Measurements from ENCODE around the gene PPP6C.

PPP6C gene

DNA sequence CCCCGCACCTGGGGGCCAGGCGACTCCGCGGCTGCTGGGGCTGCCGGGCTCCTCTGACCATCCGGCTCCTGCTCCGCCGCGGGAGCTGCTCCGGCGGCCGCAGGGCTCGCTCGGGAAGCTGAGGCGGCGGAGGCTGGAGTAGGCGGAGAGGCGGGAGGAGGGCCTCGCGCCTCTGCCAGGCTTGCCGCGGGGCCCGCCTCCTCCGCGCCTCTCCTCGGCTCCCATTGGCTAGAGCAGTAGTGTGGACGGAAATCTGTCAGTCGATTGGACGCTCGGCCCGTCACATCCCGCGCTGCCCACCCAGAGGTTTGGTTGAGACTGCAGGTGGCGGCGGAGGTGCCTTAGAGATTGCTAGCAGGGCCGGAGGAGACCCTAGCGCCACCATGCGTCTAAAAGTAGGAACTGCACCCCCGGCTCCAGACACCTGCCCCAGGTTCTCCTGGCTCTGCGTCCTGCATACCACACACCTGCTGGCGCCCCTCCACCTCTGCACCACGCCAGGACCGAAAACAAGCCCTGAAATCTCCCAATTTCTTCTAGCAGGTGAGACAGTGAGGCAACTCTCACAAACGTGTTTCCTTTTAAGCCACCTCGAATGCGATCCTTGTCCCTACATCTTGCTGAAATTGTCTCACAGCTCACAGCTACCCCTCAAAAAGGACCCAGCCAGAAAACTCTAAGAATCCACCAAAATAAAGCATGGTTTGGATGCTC lies 46.1 kb downstream of the PPP6C start, which contains the start of gene SCAI:
Gene SCAI, minus strand, starts transcription at position 152 of the 714 bp plus-strand sequence. Its CDS starts 91 bp downstream, at position 61.
- H3K36me3 ChIP-seq (replicated peaks): peaks cover 19% of the 10 kb centered on the region; the same call in 1 of the 2 replicates
- peaks cover 11% of the 10 kb centered on the region for H3K4me1 ChIP-seq
- H3K27me3 ChIP-seq (ENCODE audit: low read depth): no peaks in the 10 kb centered on the region
- no peaks in the 10 kb centered on the region for H3K9me3 ChIP-seq
- in situ Hi-C loops (cut with MboI; ENCODE audit: low sequenced_read_pairs): loop anchor here (5.0 kb wide), 1 partner anchor 371 kb away; the partner anchor contains the start of gene NR6A1
- DNase-seq (ENCODE audit: low spot score in 2 of 2): peak; percentile 99
- peak within 1 kb of the TSS; percentile 46 for H3K4me3 ChIP-seq

DNA sequence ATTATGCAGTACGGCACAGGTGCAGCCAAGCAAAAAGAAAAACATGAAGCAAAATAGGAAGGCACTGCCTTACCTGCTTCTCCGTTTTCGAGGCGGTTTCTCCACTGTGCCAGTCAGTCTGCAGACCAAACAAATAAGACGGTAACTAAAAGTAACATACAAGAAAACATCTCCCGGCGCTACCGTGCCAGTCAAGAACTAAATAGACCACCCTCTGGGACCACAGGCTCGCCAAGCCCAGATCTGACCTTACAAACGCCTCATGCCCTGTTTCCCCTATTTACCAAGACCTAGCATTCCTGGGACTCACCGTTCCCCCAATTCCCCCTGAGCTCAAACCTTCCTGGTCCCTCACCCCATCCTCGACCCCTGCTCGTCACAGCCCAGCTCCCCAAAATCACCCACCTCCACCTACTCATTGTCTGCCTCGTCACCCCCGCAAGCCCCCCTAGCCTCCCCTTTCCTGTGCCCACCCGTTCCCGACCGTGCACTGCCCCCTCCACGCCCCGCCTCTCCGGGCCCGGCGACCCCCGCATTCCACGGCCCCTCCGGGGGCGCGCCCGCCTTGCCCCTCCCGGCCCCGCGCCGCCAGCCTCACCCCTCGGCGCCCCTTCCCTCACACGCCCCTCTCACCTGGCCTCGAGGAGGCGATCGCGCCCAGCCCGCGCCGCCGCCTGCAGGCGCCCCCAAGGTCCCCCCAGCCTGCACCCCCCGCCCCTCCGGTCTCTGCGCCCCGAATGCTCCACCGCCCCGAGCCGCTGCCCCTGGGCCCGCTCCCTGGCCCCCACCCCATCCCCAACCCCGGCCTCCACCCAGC lies 46.8 kb downstream of the PPP6C start:
- peaks cover 11% of the 10 kb centered on the region for H3K4me1 ChIP-seq
- H3K4me3 ChIP-seq: peak overlapping the region; percentile 46
- H3K9me3 ChIP-seq: no peaks in the 10 kb centered on the region
- in situ Hi-C loops (cut with MboI; ENCODE audit: low sequenced_read_pairs): loop anchor here (5.0 kb wide), 1 partner anchor 370 kb away; the partner anchor contains the start of gene NR6A1
- peak in 1 of 2 experiments; percentile 33 for DNase-seq (ENCODE audit: low spot score in 2 of 2)
- H3K27me3 ChIP-seq (ENCODE audit: low read depth): no peaks in the 10 kb centered on the region
- peaks cover 19% of the 10 kb centered on the region; the same call in 1 of the 2 replicates for H3K36me3 ChIP-seq (replicated peaks)

DNA sequence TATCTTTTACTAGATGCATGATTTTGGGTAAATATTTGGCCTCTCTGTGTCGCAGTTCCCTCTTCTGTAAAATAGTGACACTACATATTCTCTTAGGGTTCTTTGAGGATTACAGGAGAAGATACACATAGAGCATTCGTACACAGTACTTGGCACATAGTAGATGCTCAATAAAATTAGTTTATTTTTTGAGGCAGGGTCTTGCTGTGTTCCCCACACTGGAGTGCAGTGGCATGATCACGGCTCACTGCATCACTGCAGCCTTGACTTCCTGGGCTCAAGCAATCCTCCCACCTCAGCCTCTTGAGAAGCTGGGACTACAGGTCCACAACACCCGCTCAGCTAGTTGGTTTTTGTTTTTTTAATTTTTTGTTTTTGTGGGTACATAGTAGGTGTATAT lies 47.9 kb downstream of the PPP6C start:
- Histone ChIP-seq H3K4me3 (peak overlapping the region; percentile 46), H3K9me3 (no peaks in the 10 kb centered on the region), H3K4me1 (peaks cover 11% of the 10 kb centered on the region), H3K27me3 (ENCODE audit: low read depth) (no peaks in the 10 kb centered on the region), H3K36me3 (replicated peaks) (peaks cover 19% of the 10 kb centered on the region; the same call in 1 of the 2 replicates)
- in situ Hi-C loops (cut with MboI; ENCODE audit: low sequenced_read_pairs): loop anchor here (5.0 kb wide), 1 partner anchor 369 kb away; the partner anchor contains the start of gene NR6A1
- no peak for DNase-seq (ENCODE audit: low spot score in 2 of 2)

DNA sequence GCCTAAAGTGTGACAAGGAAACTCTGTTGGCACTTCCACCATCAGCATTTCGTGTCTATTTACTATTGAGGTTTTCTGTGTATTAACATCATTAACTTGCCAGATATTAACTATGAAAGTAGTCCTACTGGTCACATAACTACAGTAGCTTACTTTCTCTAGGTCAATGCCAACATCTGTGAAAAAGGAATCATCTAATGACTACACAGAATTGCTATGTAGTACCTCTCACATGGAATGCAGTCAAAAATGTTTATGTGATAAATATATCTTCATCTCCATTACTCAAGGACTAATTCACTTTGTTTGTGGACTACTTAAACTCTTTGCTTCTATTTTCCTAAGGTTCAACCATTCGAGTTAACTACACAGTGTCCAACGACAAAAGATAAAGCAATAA lies 48.4 kb downstream of the PPP6C start:
- Histone ChIP-seq H3K27me3 (ENCODE audit: low read depth) (no peaks in the 10 kb centered on the region), H3K36me3 (replicated peaks) (peaks cover 19% of the 10 kb centered on the region; the same call in 1 of the 2 replicates), H3K9me3 (no peaks in the 10 kb centered on the region), H3K4me1 (peaks cover 11% of the 10 kb centered on the region), H3K4me3 (no peak overlapping the region)
- DNase-seq (ENCODE audit: low spot score in 2 of 2): no peak
- in situ Hi-C loops (cut with MboI; ENCODE audit: low sequenced_read_pairs): loop anchor here (5.0 kb wide), 1 partner anchor 369 kb away; the partner anchor contains the start of gene NR6A1

DNA sequence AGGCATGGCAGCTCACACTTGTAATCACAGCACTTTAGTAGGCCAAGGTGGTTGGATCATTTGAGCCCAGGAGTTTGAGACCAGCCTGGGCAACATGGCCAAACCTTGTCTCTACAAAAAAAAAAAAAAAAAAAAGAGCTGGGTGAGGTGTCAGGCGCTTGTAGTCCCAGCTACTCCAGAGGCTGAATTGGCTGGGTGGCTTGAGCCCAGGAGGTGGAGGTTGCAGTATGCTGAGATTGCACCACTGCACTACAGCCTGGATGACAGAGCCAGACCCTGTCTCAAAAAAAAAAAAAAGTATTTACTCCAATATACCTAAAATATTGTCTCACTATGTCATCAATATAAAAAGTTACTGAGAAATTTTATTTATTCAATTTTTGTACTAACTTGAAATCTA lies 49.0 kb downstream of the PPP6C start:
- peaks cover 11% of the 10 kb centered on the region for H3K4me1 ChIP-seq
- H3K4me3 ChIP-seq: no peak overlapping the region
- H3K36me3 ChIP-seq (replicated peaks): peaks cover 19% of the 10 kb centered on the region; the same call in 1 of the 2 replicates
- no peaks in the 10 kb centered on the region for H3K27me3 ChIP-seq (ENCODE audit: low read depth)
- in situ Hi-C loops (cut with MboI; ENCODE audit: low sequenced_read_pairs): loop anchor here (5.0 kb wide), 1 partner anchor 368 kb away; the partner anchor contains the start of gene NR6A1
- H3K9me3 ChIP-seq: no peaks in the 10 kb centered on the region
- no peak for DNase-seq (ENCODE audit: low spot score in 2 of 2)

DNA sequence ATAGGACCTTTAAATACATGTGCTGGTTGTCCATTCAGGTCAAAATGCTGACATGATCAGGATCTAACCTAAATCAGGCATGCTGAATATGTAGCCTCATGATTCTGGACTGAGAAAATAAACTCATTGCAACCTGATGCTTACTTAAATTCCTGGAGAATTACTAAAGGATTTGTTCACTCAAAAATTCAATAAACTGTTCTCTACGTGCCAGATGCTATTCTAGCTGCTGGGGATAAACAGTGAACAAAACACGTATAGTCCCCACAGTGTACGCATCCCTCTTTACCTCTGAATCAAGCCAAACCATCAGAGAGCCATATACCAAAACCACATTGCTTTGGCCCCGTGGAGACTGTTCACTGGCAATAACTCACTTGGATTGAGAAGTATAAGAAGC lies 52.4 kb downstream of the PPP6C start:
- no peak for DNase-seq (ENCODE audit: low spot score in 2 of 2)
- H3K9me3 ChIP-seq: no peaks in the 10 kb centered on the region
- no peak overlapping the region for H3K4me3 ChIP-seq
- in situ Hi-C loops (cut with MboI; ENCODE audit: low sequenced_read_pairs): no loop called here
- no peaks in the 10 kb centered on the region for H3K27me3 ChIP-seq (ENCODE audit: low read depth)
- peaks cover 22% of the 10 kb centered on the region; the same call in 1 of the 2 replicates for H3K36me3 ChIP-seq (replicated peaks)
- H3K4me1 ChIP-seq: peaks cover 10% of the 10 kb centered on the region

DNA sequence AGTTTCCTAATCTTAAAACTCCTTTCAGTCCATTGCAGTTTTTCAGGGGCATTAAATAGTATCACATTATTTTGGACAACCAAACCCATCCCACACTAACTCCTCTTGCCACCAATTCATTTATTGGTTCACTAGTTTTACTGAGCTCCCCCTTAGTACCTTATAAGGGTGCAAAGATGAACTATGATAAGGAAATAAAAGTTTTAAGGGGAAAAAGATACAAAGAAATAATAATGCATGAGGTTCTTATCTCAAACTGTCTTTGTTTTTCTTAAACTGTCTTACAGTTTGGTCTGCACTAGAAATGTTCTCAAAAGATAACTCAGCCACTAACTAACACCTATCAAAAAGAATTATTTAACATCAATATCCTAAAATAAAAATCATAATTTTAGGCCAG lies 54.6 kb downstream of the PPP6C start:
- no peaks in the 10 kb centered on the region for H3K27me3 ChIP-seq (ENCODE audit: low read depth)
- no peaks in the 10 kb centered on the region; the same call in 1 of the 2 replicates for H3K4me1 ChIP-seq
- no peaks in the 10 kb centered on the region for H3K9me3 ChIP-seq
- H3K4me3 ChIP-seq: no peak overlapping the region
- H3K36me3 ChIP-seq (replicated peaks): peaks cover 6% of the 10 kb centered on the region; the same call in 1 of the 2 replicates
- no peak for DNase-seq (ENCODE audit: low spot score in 2 of 2)
- in situ Hi-C loops (cut with MboI; ENCODE audit: low sequenced_read_pairs): no loop called here

DNA sequence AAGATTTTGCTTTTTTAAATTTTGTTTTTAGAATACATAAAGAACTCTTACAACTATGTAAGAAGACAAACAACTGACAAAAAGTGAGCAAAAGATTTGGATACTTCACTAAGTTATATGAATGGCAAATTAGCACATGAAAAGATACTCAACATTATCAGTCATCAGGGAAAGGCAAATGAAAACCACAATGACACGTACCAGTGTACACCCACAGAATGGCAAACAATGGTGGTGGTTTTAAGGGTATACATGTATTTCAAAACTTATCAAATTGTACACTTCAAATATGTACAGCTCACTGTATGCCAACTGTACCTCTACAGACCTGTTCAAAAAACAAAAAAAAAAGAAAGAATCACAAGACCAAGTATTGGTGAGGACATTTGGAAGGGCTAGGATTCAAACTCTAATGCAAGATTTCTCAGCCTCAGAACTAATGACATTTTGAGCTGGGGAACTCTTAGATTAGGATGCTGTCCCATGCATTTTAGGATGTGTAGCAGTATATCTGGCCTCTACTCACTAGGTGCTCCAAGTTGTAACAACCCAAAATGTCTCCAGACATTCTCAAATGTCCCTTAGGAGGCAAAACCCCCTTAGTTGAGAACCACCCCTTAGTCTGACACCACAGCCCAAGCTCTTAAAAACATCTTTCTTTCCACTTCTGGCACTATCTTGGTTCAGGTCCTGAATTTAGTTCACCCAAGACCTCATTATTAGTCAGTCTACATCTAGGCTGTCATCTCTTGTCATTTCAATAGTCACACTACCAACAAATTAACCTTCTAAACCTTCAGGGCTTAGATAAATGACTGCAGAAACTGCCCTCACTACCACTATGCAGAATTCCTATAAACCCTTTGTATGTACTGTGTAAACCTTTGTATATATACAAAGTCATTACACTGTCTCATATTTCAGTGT lies 55.9 kb downstream of the PPP6C start:
- no peaks in the 10 kb centered on the region; the same call in 1 of the 2 replicates for H3K4me1 ChIP-seq
- H3K4me3 ChIP-seq: no peak overlapping the region
- H3K9me3 ChIP-seq: no peaks in the 10 kb centered on the region
- in situ Hi-C loops (cut with MboI; ENCODE audit: low sequenced_read_pairs): no loop called here
- H3K27me3 ChIP-seq (ENCODE audit: low read depth): no peaks in the 10 kb centered on the region
- peak in 1 of 2 experiments; percentile 46 for DNase-seq (ENCODE audit: low spot score in 2 of 2)
- H3K36me3 ChIP-seq (replicated peaks): peaks cover 2% of the 10 kb centered on the region; the same call in 1 of the 2 replicates

DNA sequence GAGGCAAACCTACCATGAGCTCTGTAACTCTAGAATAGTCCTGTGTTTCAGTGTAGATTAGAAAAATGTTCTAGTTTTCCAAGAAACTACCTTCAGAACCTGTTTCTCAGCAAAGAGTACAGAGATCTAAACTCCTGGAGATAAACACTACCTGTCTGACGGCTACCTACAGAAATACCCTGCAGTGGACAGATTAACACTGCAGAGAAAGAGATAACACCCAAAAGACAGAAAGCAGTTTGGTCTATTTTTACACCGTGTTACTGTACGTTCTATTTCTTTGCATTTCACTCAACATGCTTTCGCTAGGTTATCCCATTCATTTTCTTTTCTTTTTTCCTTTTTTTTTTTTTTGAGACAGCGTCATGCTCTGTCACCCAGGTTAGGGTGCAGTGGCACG lies 57.8 kb downstream of the PPP6C start:
- Histone ChIP-seq H3K36me3 (replicated peaks) (peaks cover 2% of the 10 kb centered on the region; the same call in 1 of the 2 replicates), H3K4me3 (no peak overlapping the region), H3K27me3 (ENCODE audit: low read depth) (no peaks in the 10 kb centered on the region), H3K9me3 (no peaks in the 10 kb centered on the region), H3K4me1 (no peaks in the 10 kb centered on the region; the same call in 1 of the 2 replicates)
- in situ Hi-C loops (cut with MboI; ENCODE audit: low sequenced_read_pairs): no loop called here
- no peak for DNase-seq (ENCODE audit: low spot score in 2 of 2)

DNA sequence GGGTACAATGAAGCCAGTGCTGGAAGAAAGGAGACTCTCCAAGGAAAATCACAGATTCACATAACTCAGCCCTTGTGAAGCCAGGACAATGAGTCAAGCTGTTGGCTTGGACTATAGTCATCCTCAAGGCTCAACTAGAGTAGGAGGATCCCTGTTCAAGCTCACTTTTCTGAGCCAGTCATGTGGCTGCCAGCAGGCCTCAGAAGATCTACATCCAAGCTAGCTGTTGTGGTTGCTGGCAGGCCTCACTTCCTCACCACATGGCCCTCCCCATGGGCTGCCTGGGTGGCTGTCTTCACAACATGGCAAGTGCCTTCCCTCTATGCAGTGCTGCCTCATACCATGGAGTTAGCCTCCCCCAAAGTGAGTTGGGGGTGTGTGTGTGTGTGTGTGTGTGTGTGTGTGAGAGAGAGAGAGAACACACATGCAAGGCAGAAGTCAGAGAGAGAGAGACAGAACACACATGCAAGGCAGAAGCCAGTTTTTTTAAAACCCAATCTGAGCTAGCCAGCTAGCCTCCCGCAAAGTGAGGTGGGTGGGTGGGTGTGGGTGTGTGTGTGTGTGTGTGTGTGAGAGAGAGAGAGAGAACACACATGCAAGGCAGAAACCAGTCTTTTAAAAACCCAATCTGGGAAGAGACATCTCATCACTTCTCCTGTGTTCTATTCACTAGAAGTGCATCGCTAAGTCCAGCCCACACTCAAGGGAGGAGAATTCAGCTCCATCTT lies 63.4 kb downstream of the PPP6C start:
- in situ Hi-C loops (cut with MboI; ENCODE audit: low sequenced_read_pairs): no loop called here
- no peak for DNase-seq (ENCODE audit: low spot score in 2 of 2)
- Histone ChIP-seq H3K4me1 (peaks cover 6% of the 10 kb centered on the region), H3K27me3 (ENCODE audit: low read depth) (no peaks in the 10 kb centered on the region), H3K4me3 (no peak overlapping the region), H3K9me3 (no peaks in the 10 kb centered on the region), H3K36me3 (replicated peaks) (no peaks in the 10 kb centered on the region)

DNA sequence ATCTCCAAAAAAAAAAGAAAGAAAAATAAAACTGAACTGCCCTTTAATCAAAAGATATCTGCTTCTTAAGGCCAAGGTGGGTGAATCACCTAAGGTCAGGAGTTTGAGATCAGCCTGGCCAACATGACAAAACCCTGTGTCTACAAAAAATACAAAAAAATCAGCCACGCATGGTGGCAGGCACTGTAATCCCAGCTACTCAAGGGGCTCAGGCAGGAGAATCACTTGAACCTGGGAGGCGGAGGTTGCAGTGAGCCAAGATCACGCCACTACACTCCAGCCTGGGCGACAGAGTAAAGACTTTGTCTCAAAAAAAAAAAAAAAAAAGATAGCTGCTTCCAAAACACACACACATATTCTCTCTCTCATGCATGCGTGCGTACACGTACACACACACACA lies 64.1 kb downstream of the PPP6C start:
- Histone ChIP-seq H3K27me3 (ENCODE audit: low read depth) (no peaks in the 10 kb centered on the region), H3K4me1 (peaks cover 13% of the 10 kb centered on the region), H3K4me3 (no peak overlapping the region), H3K36me3 (replicated peaks) (no peaks in the 10 kb centered on the region), H3K9me3 (no peaks in the 10 kb centered on the region)
- in situ Hi-C loops (cut with MboI; ENCODE audit: low sequenced_read_pairs): no loop called here
- DNase-seq (ENCODE audit: low spot score in 2 of 2): no peak

DNA sequence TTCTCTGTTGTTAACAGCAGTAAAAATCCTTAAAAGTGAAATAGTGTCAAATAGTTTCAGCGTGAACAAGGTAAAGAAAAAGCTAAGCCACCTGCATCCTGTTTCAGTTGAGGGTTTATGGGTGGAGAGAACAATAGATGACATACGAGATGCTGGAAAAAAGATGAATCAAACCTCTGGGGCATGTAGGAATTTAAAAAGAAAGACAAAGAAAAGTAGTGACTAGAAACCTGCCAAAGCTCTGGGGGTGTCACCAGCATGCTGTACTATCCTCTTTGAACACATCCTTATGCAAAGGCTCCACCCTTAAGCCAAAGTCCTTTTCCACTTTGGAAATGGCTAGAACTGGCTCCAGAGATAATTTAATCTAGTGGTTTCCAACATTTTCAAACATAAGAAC lies 68.5 kb downstream of the PPP6C start:
- no peak overlapping the region for H3K4me3 ChIP-seq

More for the DNA sequence above, 68.5 kb downstream of the PPP6C start:
- H3K9me3 ChIP-seq: no peaks in the 10 kb centered on the region
- in situ Hi-C loops (cut with MboI; ENCODE audit: low sequenced_read_pairs): no loop called here
- no peaks in the 10 kb centered on the region for H3K27me3 ChIP-seq (ENCODE audit: low read depth)
- H3K4me1 ChIP-seq: peaks cover 20% of the 10 kb centered on the region
- no peaks in the 10 kb centered on the region for H3K36me3 ChIP-seq (replicated peaks)
- DNase-seq (ENCODE audit: low spot score in 2 of 2): peak; percentile 47 to 72

All from HAP-1 (cell line).